GM18907 (cell line): ENCODE measurements around the gene CXCL17.

Experiments used
- ATAC-seq: cut with Tn5 transposase; IDR thresholded peaks from one replicate; pipeline ENCODE4 v1.9.1; 2021; ENCODE audit warnings: mild to moderate bottlenecking, moderate library complexity; ENCODE audit not compliant: unreplicated experiment

Gene CXCL17

DNA sequence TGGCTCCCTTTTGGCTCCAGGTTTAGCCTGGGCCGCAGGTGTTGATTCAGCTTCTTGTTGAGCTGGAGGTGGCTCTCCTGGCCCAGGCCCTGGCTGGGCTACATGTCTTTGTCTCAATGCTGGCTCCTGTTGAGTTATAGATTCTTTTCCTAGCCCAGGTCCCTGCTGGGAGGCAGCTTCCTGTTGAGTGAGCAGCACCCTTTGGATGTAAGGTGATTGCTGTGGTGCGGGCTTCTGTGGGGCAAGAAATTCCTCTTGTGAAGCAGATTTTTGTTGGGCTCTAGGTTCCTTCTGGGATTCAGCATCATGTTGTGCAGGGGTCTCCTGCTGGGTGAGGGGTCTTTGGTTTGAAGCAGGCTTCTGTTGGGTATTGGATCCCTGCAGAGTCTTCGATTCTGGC is 16.1 kb downstream of the CXCL17 start:
- no peak for ATAC-seq

DNA sequence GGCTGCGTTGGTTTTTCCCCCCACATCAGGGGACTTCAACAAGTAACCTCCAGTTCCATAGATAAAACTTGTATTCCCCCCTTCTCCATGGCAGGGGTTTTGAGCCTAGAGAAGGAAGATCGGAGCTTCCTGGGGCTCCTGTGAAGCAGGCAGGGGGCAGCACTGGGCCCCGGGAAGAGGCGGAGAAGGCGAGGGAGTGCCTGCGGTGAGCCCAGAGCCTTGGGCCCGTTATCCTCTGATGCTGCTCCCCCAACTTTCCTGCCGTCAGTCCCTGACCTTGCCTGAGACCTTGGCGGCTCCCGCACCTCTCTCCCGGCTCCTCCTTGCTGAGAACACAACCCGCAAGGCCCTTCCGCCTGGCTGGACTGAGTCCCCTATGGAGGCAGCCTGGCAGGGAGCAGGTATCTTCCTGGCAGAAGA is 18.0 kb downstream of the CXCL17 start:
- ATAC-seq, result no peak

DNA sequence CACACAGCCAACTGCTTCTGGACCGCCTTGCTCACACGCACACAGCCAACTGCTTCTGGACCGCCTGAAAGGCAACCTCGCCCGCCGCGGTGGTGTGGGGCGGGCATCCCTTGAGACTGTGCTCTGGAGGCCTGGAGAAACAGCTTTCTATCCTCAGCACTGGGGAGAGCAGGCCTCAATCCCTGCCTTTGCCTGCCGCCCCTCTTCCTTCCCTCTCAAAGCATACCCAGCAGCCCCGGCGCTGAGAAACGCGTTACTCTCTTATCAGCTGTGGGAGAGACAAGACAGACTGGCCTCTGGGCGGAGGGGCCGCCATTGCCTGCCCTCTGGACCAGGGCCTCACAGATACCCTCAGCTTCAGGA is 18.4 kb downstream of the CXCL17 start:
- no peak for ATAC-seq

GRCh38 chr19:42423462-42424344 is 19.0 kb downstream of the CXCL17 start:
- peak; percentile 79 for ATAC-seq

GRCh38 chr19:42422901-42423461 is 19.8 kb downstream of the CXCL17 start:
- ATAC-seq, result peak; percentile 39

DNA sequence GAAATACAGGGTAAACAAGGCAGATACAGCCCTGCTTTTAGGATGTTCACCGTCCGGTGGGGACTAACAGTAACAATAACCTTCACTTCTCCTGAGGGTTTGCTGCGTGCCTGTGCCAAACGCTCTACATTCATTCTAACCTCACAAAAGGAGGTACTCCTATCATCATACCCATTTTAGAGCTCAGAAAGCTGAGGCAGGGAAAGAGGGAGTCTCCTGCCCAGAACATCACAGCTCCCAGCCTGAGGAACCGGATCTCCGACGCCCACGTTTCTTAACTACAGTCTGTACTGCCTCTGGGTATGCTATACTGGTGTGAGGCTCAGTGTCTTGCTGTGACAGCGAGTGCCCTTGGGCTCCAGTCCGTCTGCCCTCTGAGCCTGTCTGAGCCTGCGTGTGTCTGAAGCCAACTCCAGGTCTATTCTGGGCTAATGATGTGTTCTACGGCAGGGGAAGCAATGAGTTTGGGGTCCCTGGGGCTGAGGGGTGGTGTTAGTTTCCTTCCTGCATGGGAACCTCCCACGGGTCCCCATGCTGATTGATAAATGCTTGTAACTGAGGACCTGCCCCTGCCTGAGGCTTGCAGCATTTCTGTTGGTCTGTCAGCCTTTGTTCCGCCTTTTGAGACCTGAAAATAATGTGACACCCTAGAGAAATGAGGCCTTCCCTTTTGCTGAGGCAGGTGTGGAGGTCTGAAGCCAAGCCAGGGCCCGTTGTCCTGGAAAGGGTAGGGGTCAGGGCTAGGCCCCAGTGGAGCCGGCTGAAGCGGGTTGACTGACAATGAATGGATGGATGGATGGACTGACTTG is 20.4 kb downstream of the CXCL17 start:
- ATAC-seq, result peak; percentile 6

- no peak for ATAC-seq
These were observed 21.1 kb downstream of the CXCL17 start for GRCh38 chr19:42421591-42422031.

DNA sequence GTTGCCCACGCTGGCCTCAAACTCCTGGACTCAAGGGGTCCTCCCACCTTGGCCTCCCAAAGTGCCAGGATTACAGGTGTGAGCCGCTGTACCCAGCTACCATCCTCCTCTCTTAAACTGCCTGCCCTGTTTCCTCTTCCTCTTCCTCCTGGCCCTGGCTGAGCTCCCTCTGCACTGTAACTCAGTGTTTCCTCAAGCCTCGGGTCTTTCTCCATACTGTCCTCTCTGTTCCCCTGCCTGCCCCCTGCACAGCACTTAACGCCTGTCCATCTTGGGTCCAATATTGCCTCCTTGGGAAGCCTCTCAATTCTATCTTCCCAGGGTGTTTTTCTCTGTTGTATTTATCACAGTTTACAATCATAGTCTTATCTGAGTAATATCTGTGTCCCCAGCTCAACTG is 21.6 kb downstream of the CXCL17 start:
- no peak for ATAC-seq

GRCh38 chr19:42420055-42420544 is 22.6 kb downstream of the CXCL17 start:
- no peak for ATAC-seq

DNA sequence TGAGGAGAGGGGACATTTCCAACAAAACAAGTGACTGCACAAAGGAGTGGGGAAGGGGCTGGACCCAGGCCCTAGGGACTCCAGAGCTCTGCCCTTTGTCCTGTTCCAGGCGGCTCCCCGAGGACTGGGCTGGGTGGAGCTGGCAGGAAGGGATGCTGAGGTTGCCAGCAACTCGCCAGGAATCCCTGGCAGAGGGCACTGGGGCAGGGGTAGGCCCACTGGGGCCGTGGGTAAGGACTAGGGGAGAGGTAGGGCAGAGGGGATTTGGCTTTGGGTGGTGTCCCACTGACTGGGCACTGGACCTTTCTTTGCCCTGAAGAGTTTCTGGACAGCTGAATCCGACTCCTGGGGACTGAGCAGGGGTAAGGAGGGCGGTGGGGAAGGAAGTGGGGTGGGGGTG is 23.4 kb downstream of the CXCL17 start:
- no peak for ATAC-seq

DNA sequence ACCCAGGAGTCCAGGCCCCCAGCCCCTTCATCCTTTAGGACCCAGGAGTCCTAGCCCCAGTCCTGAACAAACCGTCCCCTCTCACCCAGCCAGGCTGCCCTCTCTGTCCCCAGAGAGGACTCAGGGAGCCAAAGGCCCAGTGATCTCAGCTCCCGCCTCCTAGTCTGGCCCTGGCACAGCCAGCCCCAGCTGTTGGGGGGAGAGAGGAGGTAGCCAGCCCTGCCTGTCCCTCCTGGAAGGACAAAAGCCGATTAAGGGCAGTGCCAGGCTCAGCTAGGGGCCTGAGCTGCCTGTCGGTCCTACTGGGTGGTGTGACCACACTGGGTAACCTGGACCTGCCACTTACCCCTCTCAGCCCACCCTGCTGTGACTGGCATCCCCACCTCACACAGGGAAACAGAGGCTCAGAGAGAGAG is 30.1 kb downstream of the CXCL17 start:
- ATAC-seq, result no peak

DNA sequence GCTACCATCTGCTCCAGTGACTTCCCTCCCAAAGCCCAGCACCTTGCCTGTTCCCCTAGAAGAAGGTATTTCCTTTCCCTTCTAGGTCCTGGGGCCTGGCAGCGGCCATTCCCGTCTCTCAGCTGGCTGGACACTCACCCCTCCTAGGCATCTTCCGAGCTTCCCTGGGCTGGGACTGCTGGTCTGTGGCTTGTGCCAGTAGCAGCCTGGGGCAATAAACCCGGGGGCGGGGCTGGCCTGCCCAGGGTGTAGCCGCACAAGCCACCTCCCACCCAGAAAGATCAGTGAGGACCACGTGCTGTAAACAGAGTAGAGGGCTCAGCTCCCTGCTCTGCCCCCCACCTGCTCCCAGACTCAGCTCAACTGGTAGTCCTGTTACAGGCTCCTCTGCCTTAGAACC is 30.5 kb downstream of the CXCL17 start:
- no peak for ATAC-seq

GRCh38 chr19:42411581-42412178 is 31.1 kb downstream of the CXCL17 start:
- ATAC-seq, result no peak

GRCh38 chr19:42410371-42410770 is 32.4 kb downstream of the CXCL17 start:
- no peak for ATAC-seq

DNA sequence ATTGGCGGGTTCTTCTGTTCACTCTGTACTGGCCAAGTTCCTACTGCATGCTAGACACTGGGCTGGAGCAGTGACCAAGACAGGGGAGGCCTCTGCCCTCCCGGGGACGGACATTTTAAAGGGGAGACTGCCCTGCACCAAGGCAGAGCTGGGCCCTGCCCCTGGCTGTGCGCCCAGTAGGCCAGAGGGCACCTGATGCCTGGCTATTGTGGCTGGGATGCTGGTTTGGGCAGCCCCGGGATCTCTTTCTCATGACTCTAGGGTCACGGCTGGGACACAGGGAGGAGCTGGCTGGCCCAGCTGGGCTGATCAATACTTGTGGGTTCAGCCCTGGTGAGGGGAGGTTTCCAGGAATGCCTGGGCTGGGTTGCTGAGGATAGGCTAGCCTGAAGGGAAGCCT is 33.3 kb downstream of the CXCL17 start:
- no peak for ATAC-seq

DNA sequence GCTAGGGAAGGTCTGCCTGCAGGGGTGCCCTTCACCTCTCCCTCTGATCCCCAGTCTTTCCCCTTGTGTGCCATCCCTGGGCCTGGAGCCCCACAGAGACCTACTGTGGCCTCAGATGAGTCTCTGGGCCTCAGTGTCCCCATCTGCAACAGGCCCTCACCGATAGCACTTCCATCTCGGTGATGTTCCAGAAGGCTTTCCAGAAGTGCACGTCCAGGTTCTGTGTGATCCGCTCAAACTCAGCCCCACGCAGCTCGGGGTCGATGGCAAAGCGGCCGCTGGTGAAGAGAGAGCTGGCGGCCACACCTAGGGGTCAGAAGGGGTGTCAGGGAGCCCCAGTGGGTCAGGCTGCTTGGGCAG is 35.0 kb downstream of the CXCL17 start:
- no peak for ATAC-seq

GRCh38 chr19:42407085-42407815 is 35.5 kb downstream of the CXCL17 start:
- no peak for ATAC-seq

DNA sequence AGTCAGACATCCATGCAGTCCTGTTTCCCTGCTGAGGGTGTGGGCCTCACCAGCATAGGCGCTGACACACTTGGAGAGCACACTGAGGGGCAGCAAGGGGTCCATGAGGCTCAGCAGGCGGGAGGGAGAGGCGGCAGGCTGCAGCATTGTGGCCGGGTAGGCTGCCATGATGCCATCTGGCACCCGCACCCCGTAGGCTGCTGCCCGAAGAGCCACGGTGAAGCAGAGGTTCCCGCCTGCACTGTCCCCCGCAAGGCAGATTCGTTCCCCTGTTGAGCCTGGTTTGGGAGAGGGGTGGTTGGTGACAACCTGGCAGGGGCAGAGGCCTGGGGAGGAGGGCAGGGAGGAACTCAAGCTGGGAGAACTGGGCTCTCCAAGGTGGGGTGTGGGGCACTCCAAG is 36.6 kb downstream of the CXCL17 start:
- ATAC-seq, result no peak

GRCh38 chr19:42403586-42403985 is 39.2 kb downstream of the CXCL17 start:
- ATAC-seq, result no peak

DNA sequence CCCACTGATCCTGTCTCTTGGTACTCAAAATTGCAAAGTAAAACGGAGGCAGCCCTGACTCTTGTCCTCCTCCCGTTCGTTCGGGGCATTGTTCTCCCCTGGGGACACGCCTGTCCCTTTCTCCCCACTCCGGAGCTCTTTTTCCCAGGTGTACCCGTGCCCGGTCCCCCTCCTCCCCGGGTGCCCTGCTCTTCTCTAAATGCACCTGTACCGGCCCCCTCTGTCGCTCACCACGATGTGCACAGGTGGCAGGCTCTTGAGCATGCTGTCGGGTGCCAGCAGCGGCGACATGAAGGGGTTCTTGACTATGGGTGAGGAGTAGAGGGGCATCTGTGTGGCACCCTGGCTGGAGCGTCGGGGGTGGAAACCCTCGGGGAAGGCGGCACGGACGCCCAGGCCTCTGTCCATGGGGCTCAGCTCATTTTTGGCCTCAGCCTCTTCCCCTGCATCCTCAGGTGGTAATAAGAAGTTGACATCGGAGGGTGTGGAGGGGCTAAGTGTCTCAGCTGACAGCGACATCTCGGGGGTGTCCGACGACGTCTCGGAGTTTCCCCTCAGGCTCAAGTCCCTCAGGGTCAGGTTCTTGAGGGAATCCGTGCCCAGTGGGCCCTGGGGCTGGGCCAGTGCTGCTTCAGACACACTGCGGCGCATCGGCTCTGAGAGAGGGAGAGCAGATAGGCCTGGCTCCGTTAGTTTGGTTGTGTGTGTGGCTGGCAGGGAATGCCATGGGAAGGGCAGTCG is 40.2 kb downstream of the CXCL17 start:
- ATAC-seq, result no peak
